MCF 10A (cell line): Measurements from ENCODE around the gene CSNK2B. TPM values are rescaled to one million over a fixed set of nuclear protein-coding genes. Genes with fewer than 3 reads are reported as not detected.

Experiments
- BruUV-seq: library from RNA; stranded (reverse); fragments of 400-500 nt; replicated peaks from 2 replicates; lab custom pipeline; 2021; lab: Mats Ljungman, UMichigan
- CTCF ChIA-PET: fragments of 300-600 bp; sonication (Branson Sonifier 250); formaldehyde crosslinking; extraction: SDS; loops from one replicate; lab custom pipeline; 2021; ENCODE audit warnings: antibody characterized with exemption, inconsistent platforms; lab: Yijun Ruan, JAX
- POLR2A ChIA-PET: fragments of 300-600, 350-650 bp; sonication (Branson Sonifier 250); formaldehyde crosslinking; extraction: SDS; loops from one replicate; lab custom pipeline; 2020; ENCODE audit warnings: antibody characterized with exemption, inconsistent platforms; lab: Yijun Ruan, JAX
- DNase-seq: peaks from one replicate; pipeline ENCODE4 v3.0.0-alpha.2; 2018; ENCODE audit not compliant: unreplicated experiment
- H3K27ac Mint-ChIP-seq: one replicate; pipeline ENCODE4 v1.8.0; 2022; ENCODE audit warnings: mild to moderate bottlenecking, low read depth, mixed read lengths; ENCODE audit not compliant: unreplicated experiment
- H3K27me3 Mint-ChIP-seq: one replicate; pipeline ENCODE4 v1.8.0; 2022; ENCODE audit warnings: mixed read lengths; ENCODE audit not compliant: insufficient read depth, unreplicated experiment
- H3K36me3 Mint-ChIP-seq: one replicate; pipeline ENCODE4 v1.8.0; 2022; ENCODE audit warnings: mild to moderate bottlenecking, moderate library complexity, mixed read lengths; ENCODE audit not compliant: insufficient read depth, unreplicated experiment
- H3K4me1 Mint-ChIP-seq: one replicate; pipeline ENCODE4 v1.8.0; 2022; ENCODE audit warnings: mixed read lengths; ENCODE audit not compliant: insufficient read depth, unreplicated experiment
- H3K4me3 Mint-ChIP-seq: one replicate; pipeline ENCODE4 v1.8.0; 2022; ENCODE audit warnings: mild to moderate bottlenecking, moderate library complexity, mixed read lengths; ENCODE audit not compliant: unreplicated experiment
- H3K9me3 Mint-ChIP-seq: one replicate; pipeline ENCODE4 v1.8.0; 2022; ENCODE audit warnings: mixed read lengths; ENCODE audit not compliant: unreplicated experiment
- CTCF ChIP-seq: fragments of 200-600 bp; IDR thresholded peaks from one replicate; pipeline ENCODE4 v1.8.0; 2022; ENCODE audit warnings: antibody characterized with exemption, mild to moderate bottlenecking; ENCODE audit not compliant: unreplicated experiment
- intact Hi-C: fragments of 100-400 bp; cut with micrococcal nuclease; formaldehyde crosslinking; loops from 2 replicates; pipeline ENCODE4 v1.14.1; 2022
- microRNA-seq: library from miRNA; unstranded; fragments of <30 nt; microRNA quantifications from one replicate; pipeline ENCODE4 v1.2.0, GENCODE V29; 2022
- total RNA-seq: library from RNA; stranded (reverse); gene quantifications from 2 replicates; pipeline ENCODE4 v1.2.3, GENCODE V29; 2022

Gene CSNK2B
- total RNA-seq, 1 experiment from 2014 or later: 209 TPM

- DNase-seq: no peak
- Mint-ChIP-seq H3K36me3 (no peaks in the 10 kb centered on the region), H3K27ac (no peak overlapping the region), H3K9me3 (no peaks in the 10 kb centered on the region), H3K4me3 (no peak overlapping the region), H3K27me3 (no peaks in the 10 kb centered on the region), H3K4me1 (peaks cover 11% of the 10 kb centered on the region)
- CTCF ChIA-PET: interaction anchor here (0.7 kb wide), 1 partner anchor 28 kb away, joined by 3 read pairs; no protein-coding TSS in a partner anchor
- BruUV-seq: no TSS peak
- intact Hi-C loops: no loop called here
- TF ChIP-seq CTCF: no peak
- POLR2A ChIA-PET: interaction anchor here (2.2 kb wide), 1 partner anchor 16 kb away, joined by 7 read pairs; the partner anchor contains the start of gene ABHD16A
Measured at GRCh38 chr6:31719001-31719400, 53.1 kb downstream of the CSNK2B start.

Small RNA genes lying within 50 kb of the gene (microRNA-seq; reads per million reads assigned to microRNA genes)
- not detected for gene MIR4646
- not detected for gene MIR6832

Other genes with a start within 250 kb of the CSNK2B start
- 4.3 and 7.6 TPM in 2 replicates for gene MICB, start 167.9 kb upstream of the CSNK2B start, total RNA-seq
- not detected in 2 replicates for gene MCCD1, start 137.1 kb upstream of the CSNK2B start, total RNA-seq
- gene DDX39B, start 124.1 kb upstream of the CSNK2B start, total RNA-seq: 551 and 565 TPM in 2 replicates
- 1.2 and 2.4 TPM in 2 replicates for gene ATP6V1G2, start 119.5 kb upstream of the CSNK2B start, total RNA-seq
- 25.2 and 30.3 TPM in 2 replicates for gene NFKBIL1, start 118.5 kb upstream of the CSNK2B start, total RNA-seq
- gene LTA, start 93.8 kb upstream of the CSNK2B start, total RNA-seq: not detected in 2 replicates
- gene TNF, start 90.5 kb upstream of the CSNK2B start, total RNA-seq: not detected in 2 replicates
- 0.37 TPM in 1 of 2 replicates, not detected in the other for gene LTB, start 83.7 kb upstream of the CSNK2B start, total RNA-seq
- gene LST1, start 79.8 kb upstream of the CSNK2B start, total RNA-seq: not detected in 2 replicates
- gene NCR3, start 73.1 kb upstream of the CSNK2B start, total RNA-seq: not detected in 2 replicates
- gene AIF1, start 50.8 kb upstream of the CSNK2B start, total RNA-seq: not detected in 2 replicates
- 247 and 266 TPM in 2 replicates for gene PRRC2A, start 45.4 kb upstream of the CSNK2B start, total RNA-seq
- gene BAG6, start 13.4 kb upstream of the CSNK2B start, total RNA-seq: 290 and 291 TPM in 2 replicates
- gene APOM, start 10.2 kb upstream of the CSNK2B start, total RNA-seq: 5.0 and 5.2 TPM in 2 replicates
- 15.5 and 16.6 TPM in 2 replicates for gene C6orf47, start 5.3 kb upstream of the CSNK2B start, total RNA-seq
- gene GPANK1, start 1.1 kb upstream of the CSNK2B start, total RNA-seq: 13.0 and 13.6 TPM in 2 replicates
- 14.4 and 16.0 TPM in 2 replicates for gene LY6G5B, start 3.9 kb downstream of the CSNK2B start, total RNA-seq
- gene LY6G5C, start 15.0 kb downstream of the CSNK2B start, total RNA-seq: 0.64 and 1.4 TPM in 2 replicates
- gene ABHD16A, start 37.2 kb downstream of the CSNK2B start, total RNA-seq: 32.1 and 42.7 TPM in 2 replicates
- gene LY6G6F, start 40.8 kb downstream of the CSNK2B start, total RNA-seq: not detected in 2 replicates
- not detected in 2 replicates for gene LY6G6D, start 49.3 kb downstream of the CSNK2B start, total RNA-seq
- 0.32 TPM in 1 of 2 replicates, not detected in the other for gene LY6G6C, start 55.7 kb downstream of the CSNK2B start, total RNA-seq
- gene MPIG6B, start 57.3 kb downstream of the CSNK2B start, total RNA-seq: not detected in 2 replicates
- gene DDAH2, start 63.2 kb downstream of the CSNK2B start, total RNA-seq: 8.5 and 13.5 TPM in 2 replicates
- 511 and 632 TPM in 2 replicates for gene CLIC1, start 70.5 kb downstream of the CSNK2B start, total RNA-seq
- 36.6 and 43.1 TPM in 2 replicates for gene MSH5, start 73.9 kb downstream of the CSNK2B start, total RNA-seq
- gene SAPCD1, start 96.6 kb downstream of the CSNK2B start, total RNA-seq: 4.3 and 5.1 TPM in 2 replicates
- gene VWA7, start 111.2 kb downstream of the CSNK2B start, total RNA-seq: 2.0 and 3.1 TPM in 2 replicates
- 133 and 200 TPM in 2 replicates for gene VARS1, start 129.7 kb downstream of the CSNK2B start, total RNA-seq
- 36.9 and 47.4 TPM in 2 replicates for gene LSM2, start 140.9 kb downstream of the CSNK2B start, total RNA-seq
- 0.35 and 0.79 TPM in 2 replicates for gene HSPA1L, start 149.2 kb downstream of the CSNK2B start, total RNA-seq
- 20.3 and 34.0 TPM in 2 replicates for gene HSPA1A, start 149.5 kb downstream of the CSNK2B start, total RNA-seq
- gene HSPA1B, start 161.7 kb downstream of the CSNK2B start, total RNA-seq: 29.8 and 51.6 TPM in 2 replicates
- 19.7 and 43.8 TPM in 2 replicates for gene NEU1, start 196.7 kb downstream of the CSNK2B start, total RNA-seq
- not detected in 2 replicates for gene SLC44A4, start 212.9 kb downstream of the CSNK2B start, total RNA-seq
- gene EHMT2, start 231.6 kb downstream of the CSNK2B start, total RNA-seq: 20.2 and 21.8 TPM in 2 replicates
- gene ZBTB12, start 236.0 kb downstream of the CSNK2B start, total RNA-seq: 3.6 and 4.0 TPM in 2 replicates